Fibroblast of the aortic adventitia (primary cell): ENCODE measurements around the gene GDF7. TPM values are rescaled to one million over a fixed set of nuclear protein-coding genes. Genes with fewer than 3 reads are reported as not detected.

Experiments
- DNase-seq: peaks from one replicate; pipeline ENCODE4 v3.0.0-alpha.2; 2010; ENCODE audit warnings: low read depth
- H3K4me3 ChIP-seq: 2 replicates; pipeline ENCODE4 v1.5.1; 2011; ENCODE audit warnings: low read depth, mild to moderate bottlenecking, control low read depth, low read length, moderate library complexity
- CTCF ChIP-seq: IDR thresholded peaks from 2 replicates; pipeline ENCODE4 v1.5.1; 2011; ENCODE audit warnings: mild to moderate bottlenecking, low read length, control low read depth, inconsistent platforms; ENCODE audit not compliant: insufficient read depth
- total RNA-seq: library from RNA; depleted of rRNA; stranded (reverse); fragments of >200 nt; gene quantifications from 2 replicates; pipeline ENCODE4 v1.2.3, GENCODE V29; 2012; ENCODE audit warnings: low replicate concordance

The GDF7 gene
- total RNA-seq, 1 donor: under 0.01 TPM

GRCh38 chr2:20717641-20718040 lies 50.7 kb downstream of the GDF7 start:
- H3K4me3 ChIP-seq: no peak overlapping the region
- no peak for TF ChIP-seq CTCF
- no peak for DNase-seq

- no peak for DNase-seq
- TF ChIP-seq CTCF: no peak
These were observed 55.8 kb downstream of the GDF7 start for GRCh38 chr2:20722592-20723240.

GRCh38 chr2:20723543-20723942 lies 56.6 kb downstream of the GDF7 start:
- H3K4me3 ChIP-seq: no peak overlapping the region
- peak; percentile 29 for DNase-seq
- no peak for TF ChIP-seq CTCF

More at GRCh38 chr2:20722592-20723240, 55.8 kb downstream of the GDF7 start:
- H3K4me3 ChIP-seq: no peak overlapping the region

DNA sequence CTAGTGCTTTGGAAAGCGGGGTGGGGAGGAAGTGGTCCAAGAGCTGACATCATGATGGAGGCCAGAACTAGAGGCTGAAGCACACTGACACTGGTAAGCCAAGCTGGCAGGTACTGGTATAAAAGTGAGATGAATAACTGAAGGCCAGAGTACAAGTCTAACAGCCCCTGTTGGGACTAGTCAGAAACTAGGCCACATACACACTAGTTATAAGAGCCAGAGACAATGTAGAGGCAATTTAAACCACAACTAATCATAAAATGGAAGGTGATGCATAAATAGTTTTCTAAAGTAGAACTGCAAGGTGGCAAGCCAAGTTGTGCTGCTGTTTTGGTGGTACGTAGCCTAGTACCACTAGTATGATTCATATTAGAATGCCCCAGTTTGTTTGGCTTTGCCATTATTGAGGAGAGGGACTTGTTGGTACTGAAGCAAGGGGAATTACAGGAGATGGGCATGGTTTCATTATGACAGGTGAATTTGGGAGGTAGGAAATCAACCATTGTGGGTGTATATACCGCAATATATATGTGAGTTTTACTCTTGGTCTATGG lies 57.6 kb downstream of the GDF7 start:
- no peak overlapping the region for H3K4me3 ChIP-seq
- no peak for TF ChIP-seq CTCF
- no peak for DNase-seq

DNA sequence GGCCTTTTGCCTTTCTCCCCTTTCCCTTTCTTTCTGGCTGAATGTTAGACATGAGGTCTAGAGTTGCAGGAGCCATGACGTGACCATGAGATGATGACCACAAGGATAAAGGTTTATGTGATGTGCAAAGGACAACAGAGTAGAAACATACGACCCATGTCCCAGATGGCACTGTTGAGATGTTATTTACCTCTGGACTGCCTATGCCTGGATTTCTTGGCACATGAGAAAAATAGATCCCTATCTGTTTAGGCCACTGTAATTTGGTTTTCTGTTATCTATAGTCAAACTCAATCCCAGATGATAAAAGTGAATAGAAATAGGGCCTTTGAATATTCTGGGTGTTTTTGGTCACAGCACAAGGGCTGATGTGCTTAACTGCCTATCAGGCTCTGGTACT lies 58.8 kb downstream of the GDF7 start:
- TF ChIP-seq CTCF: no peak
- DNase-seq: no peak
- no peak overlapping the region for H3K4me3 ChIP-seq

- TF ChIP-seq CTCF: no peak
- no peak for DNase-seq
- H3K4me3 ChIP-seq: no peak overlapping the region
These were observed 60.0 kb downstream of the GDF7 start for GRCh38 chr2:20726913-20727312.
